ENCODE data around the gene ORMDL2. TPM values are rescaled to one million over a fixed set of nuclear protein-coding genes. Genes with fewer than 3 reads are reported as not detected.

The ORMDL2 gene
- polyA plus RNA-seq, 1 donor from 2014 or later, result 97.5 TPM

- Mint-ChIP-seq H3K4me1 (peaks cover 0 to 3% (median 0%) of the 10 kb centered on the region in 3 donors), H3K27me3 (peaks cover 2% of the 10 kb centered on the region), H3K27ac (no peak overlapping the region), H3K36me3 (peaks cover 4% of the 10 kb centered on the region), H3K9me3 (no peaks in the 10 kb centered on the region), H3K4me3 (no peak overlapping the region)
These were observed 21.7 kb downstream of the ORMDL2 start for GRCh38 chr12:55839345-55840140.

GRCh38 chr12:55840581-55841351 lies 22.9 kb downstream of the ORMDL2 start:
- no peaks in the 10 kb centered on the region for H3K9me3 Mint-ChIP-seq
- H3K4me3 Mint-ChIP-seq, result no peak overlapping the region
- no peak overlapping the region for H3K27ac Mint-ChIP-seq
- H3K4me1 Mint-ChIP-seq, result peaks cover 0 to 5% (median 0%) of the 10 kb centered on the region in 3 donors
- H3K27me3 Mint-ChIP-seq, result peaks cover 2% of the 10 kb centered on the region
- peaks cover 4% of the 10 kb centered on the region for H3K36me3 Mint-ChIP-seq

- Mint-ChIP-seq H3K36me3 (peaks cover 3% of the 10 kb centered on the region), H3K27ac (no peak within 1 kb of the TSS)
These were observed 25.0 kb downstream of the ORMDL2 start, which contains the start of gene MMP19 for GRCh38 chr12:55842681-55843429. TSS of gene MMP19 (minus strand) at chr12:55842936. CDS start at chr12:55842830, 106 bp downstream.

GRCh38 chr12:55843431-55843830 lies 25.6 kb downstream of the ORMDL2 start:
- Mint-ChIP-seq H3K27me3 (peaks cover 2% of the 10 kb centered on the region), H3K27ac (no peak overlapping the region), H3K36me3 (peaks cover 3% of the 10 kb centered on the region), H3K4me1 (peaks cover 0 to 5% (median 0%) of the 10 kb centered on the region in 3 donors), H3K4me3 (no peak overlapping the region), H3K9me3 (no peaks in the 10 kb centered on the region)

More at GRCh38 chr12:55842681-55843429, 25.0 kb downstream of the ORMDL2 start, which contains the start of gene MMP19:
- Mint-ChIP-seq H3K4me3 (no peak within 1 kb of the TSS), H3K9me3 (no peaks in the 10 kb centered on the region), H3K4me1 (peaks cover 0 to 5% (median 0%) of the 10 kb centered on the region in 3 donors), H3K27me3 (peaks cover 2% of the 10 kb centered on the region)

- peaks cover 0 to 5% (median 0%) of the 10 kb centered on the region in 3 donors for H3K4me1 Mint-ChIP-seq
- H3K27ac Mint-ChIP-seq, result no peak overlapping the region
- H3K4me3 Mint-ChIP-seq, result no peak overlapping the region
- peaks cover 3% of the 10 kb centered on the region for H3K36me3 Mint-ChIP-seq
- no peaks in the 10 kb centered on the region for H3K9me3 Mint-ChIP-seq
- peaks cover 3% of the 10 kb centered on the region for H3K27me3 Mint-ChIP-seq
These were observed 27.1 kb downstream of the ORMDL2 start for GRCh38 chr12:55844961-55845360.

DNA sequence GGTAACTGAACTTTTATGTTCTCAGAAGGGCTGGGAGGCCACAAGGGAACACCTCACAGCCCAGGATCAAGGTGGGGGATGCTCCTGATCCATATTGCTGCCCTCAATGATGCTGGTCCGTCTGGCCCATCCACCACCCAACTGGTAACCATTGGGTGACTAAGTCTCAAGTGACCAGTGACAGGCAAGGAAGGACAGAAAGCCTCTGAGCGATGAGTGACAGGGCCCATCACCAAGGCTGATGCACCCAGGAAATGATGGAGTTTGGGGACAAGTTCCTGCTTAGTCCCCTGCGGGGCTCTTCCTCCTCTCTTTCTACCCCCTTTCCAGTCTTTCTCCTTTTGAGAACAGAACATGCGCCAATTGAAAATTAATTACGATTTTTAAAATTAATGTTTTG lies 27.5 kb downstream of the ORMDL2 start:
- H3K36me3 Mint-ChIP-seq, result peaks cover 3% of the 10 kb centered on the region
- no peaks in the 10 kb centered on the region for H3K9me3 Mint-ChIP-seq
- H3K27ac Mint-ChIP-seq, result no peak overlapping the region
- peaks cover 0 to 5% (median 0%) of the 10 kb centered on the region in 3 donors for H3K4me1 Mint-ChIP-seq
- no peak overlapping the region for H3K4me3 Mint-ChIP-seq
- peaks cover 3% of the 10 kb centered on the region for H3K27me3 Mint-ChIP-seq

GRCh38 chr12:55845785-55846496 lies 28.1 kb downstream of the ORMDL2 start:
- Mint-ChIP-seq H3K27me3 (peaks cover 3% of the 10 kb centered on the region), H3K4me1 (peaks cover 0 to 5% (median 0%) of the 10 kb centered on the region in 3 donors), H3K9me3 (no peaks in the 10 kb centered on the region), H3K36me3 (peaks cover 3% of the 10 kb centered on the region), H3K27ac (no peak overlapping the region), H3K4me3 (no peak overlapping the region)

DNA sequence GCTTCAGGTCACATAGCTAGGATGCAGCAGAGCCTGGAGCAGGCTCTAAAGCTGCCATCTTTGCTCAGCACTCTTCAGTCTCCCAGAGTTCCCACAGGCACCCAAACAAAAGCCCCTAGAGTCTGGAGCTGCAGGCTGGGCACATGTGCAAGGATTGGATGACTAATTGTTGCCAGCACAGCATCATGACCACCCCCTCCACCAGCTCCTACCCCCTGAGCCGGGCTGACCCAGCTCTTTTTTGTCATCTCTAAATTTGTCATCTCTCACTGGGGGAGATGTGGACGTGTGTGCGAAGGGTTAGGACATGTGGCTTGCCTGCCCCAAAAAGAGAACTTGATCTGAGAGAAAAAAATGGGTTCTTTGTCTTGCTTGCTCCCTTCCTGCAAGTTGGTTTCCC lies 29.2 kb downstream of the ORMDL2 start:
- no peak overlapping the region for H3K27ac Mint-ChIP-seq

DNA sequence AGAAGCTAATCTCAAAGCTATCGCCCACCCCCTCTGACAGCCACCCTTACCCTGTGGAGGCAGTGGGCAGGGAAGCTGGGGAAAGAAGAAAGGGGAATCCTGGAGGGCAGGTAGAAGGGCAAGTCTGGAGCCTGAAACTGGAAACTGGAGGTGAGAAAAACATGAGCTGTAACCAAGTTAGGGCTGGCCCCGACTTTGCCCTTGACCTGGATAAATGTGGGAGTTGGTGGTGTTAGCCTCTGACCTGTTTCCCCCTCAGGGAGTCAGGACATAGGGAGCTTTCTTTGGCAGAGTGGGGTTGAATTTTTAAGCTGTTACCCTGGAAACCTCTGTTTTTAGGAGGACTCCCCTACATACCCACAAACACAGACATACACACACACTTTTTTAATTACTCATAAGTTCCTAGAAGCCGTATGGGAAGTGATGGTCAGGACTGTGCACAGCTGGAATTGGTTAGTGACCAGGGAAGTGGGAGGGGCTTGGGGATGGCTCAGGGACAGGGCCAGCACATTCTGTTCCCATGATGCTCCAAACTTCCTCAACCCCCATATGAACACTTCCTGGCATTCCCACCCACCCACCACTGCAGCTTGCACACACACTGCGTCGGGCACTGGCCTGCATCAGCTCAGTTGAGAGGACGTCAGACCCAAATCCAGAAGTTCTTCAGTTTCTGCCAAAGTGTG lies 29.9 kb downstream of the ORMDL2 start:
- peaks cover 0 to 2% (median 0%) of the 10 kb centered on the region in 3 donors for H3K4me1 Mint-ChIP-seq
- peaks cover 3% of the 10 kb centered on the region for H3K36me3 Mint-ChIP-seq
- H3K27ac Mint-ChIP-seq, result no peak overlapping the region
- H3K27me3 Mint-ChIP-seq, result peaks cover 4% of the 10 kb centered on the region
- H3K4me3 Mint-ChIP-seq, result no peak overlapping the region
- no peaks in the 10 kb centered on the region for H3K9me3 Mint-ChIP-seq

More for the DNA sequence above, 29.2 kb downstream of the ORMDL2 start:
- peaks cover 4% of the 10 kb centered on the region for H3K27me3 Mint-ChIP-seq
- peaks cover 0 to 2% (median 0%) of the 10 kb centered on the region in 3 donors for H3K4me1 Mint-ChIP-seq
- no peaks in the 10 kb centered on the region for H3K9me3 Mint-ChIP-seq
- no peak overlapping the region for H3K4me3 Mint-ChIP-seq
- H3K36me3 Mint-ChIP-seq, result peaks cover 2% of the 10 kb centered on the region

DNA sequence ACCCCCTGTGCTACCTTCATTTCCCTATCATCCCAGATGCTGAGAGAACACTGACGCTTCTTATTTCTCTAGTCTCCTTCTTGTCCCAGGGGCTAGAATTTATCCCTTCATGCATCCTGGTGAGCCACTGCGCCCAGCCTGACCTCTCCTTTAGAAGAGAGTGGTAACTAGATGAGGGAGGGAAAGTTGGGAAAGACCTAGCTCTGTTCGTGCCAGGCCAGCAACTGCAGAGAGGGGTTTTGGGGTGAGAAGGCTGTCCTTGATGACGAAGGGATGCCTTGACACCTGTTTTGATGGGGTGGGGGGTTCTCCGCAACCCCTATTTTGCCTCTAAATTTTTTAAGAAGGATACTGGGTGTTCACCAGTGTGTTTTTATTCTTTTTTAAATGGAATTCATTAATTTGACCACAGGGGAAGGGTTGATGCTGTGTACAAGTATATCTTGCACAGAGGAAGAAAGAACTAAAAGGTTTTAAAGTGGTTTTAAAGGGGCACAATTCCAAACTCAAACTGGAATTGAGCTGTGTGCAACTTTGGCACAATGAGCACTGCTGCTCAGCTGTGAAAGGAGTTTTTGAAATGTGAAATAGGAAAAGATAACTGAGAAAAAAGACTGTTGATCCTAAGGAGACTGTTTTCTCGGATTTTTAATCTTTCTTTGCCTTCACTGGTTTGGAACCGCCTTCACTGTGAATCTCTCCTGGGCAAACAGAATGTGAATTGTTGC lies 31.9 kb downstream of the ORMDL2 start:
- Mint-ChIP-seq H3K27ac (no peak overlapping the region), H3K4me1 (peaks cover 0 to 2% (median 0%) of the 10 kb centered on the region in 3 donors), H3K27me3 (peaks cover 4% of the 10 kb centered on the region), H3K9me3 (no peaks in the 10 kb centered on the region), H3K4me3 (no peak overlapping the region), H3K36me3 (peaks cover 3% of the 10 kb centered on the region)

DNA sequence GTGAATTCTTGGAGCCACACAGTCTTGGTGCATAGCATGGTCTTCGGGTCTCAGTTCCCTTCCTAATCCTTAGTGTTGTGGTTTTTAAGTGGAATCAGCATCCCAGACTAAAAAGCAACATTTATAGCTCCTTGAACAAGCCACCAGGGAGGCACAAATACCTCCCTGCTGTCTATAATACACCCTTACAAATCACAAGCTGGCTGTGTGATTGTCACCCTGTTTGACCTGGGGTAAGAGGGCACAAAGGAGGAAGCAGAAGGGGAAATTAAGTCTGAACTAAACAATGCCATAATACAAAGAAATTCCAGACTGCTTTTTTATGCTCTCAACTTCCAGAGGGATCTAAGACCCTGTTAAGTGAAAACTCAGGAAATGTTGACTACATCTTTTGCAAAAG lies 32.6 kb downstream of the ORMDL2 start:
- Mint-ChIP-seq H3K4me3 (no peak overlapping the region), H3K9me3 (no peaks in the 10 kb centered on the region), H3K27me3 (peaks cover 4% of the 10 kb centered on the region), H3K27ac (no peak overlapping the region), H3K36me3 (peaks cover 3% of the 10 kb centered on the region), H3K4me1 (no peaks in the 10 kb centered on the region)

DNA sequence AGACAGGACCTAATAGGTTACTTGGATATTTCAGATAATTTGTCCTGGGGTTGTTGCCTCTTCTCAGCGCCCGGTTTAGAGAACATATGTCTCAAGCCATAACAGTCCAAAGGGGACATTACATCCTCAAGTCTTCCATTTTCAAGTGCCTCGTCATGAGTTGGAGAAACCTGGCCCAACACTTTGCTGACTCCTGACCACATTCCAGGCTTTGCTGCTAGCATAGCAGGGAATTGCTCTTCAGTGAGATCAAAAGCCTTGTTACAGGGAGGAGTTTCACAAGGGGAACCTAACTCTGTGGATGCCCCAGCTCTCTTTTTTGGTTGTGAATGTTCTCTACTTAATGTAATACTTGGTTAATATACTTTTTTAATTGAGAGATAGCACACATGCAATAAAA lies 33.1 kb downstream of the ORMDL2 start:
- no peaks in the 10 kb centered on the region for H3K4me1 Mint-ChIP-seq
- H3K27ac Mint-ChIP-seq, result no peak overlapping the region
- peaks cover 4% of the 10 kb centered on the region for H3K27me3 Mint-ChIP-seq
- H3K36me3 Mint-ChIP-seq, result peaks cover 3% of the 10 kb centered on the region
- no peaks in the 10 kb centered on the region for H3K9me3 Mint-ChIP-seq
- H3K4me3 Mint-ChIP-seq, result no peak overlapping the region

DNA sequence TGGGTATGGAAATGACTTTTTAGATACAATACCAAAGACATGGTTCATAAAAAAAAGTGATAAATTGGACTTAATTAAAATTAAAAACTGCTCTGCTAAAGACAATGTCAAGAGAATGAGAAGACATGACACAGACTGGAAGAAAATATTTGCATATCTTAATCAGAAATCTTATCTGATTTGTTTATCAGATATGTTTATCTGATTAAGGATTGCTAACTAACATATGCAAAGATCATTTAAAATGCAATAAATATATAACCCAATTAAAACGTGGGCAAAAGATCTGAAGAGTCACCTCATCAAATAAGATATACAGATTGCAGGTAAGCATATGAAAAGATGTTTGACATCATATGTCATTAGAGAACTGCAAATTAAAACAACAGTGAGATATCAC lies 34.9 kb downstream of the ORMDL2 start:
- Mint-ChIP-seq H3K27me3 (peaks cover 4% of the 10 kb centered on the region), H3K4me3 (no peak overlapping the region), H3K4me1 (no peaks in the 10 kb centered on the region), H3K36me3 (peaks cover 7% of the 10 kb centered on the region), H3K9me3 (no peaks in the 10 kb centered on the region), H3K27ac (no peak overlapping the region)
